Brain microvascular endothelial cell (primary cell): ENCODE results near the gene EVI5.
A peak's percentile ranks its signal among the peaks of the same experiment; 100 is the strongest.
"Not testable (repeated sequence)": the region's sequence is repeated elsewhere in the genome, so short reads cannot be mapped to it uniquely, and the experiment has no call there.

Source experiments
- DNase-seq: peaks from one replicate; pipeline ENCODE4 v3.0.0-alpha.2; 2020
- H3K27ac ChIP-seq: fragments of 250-450 bp; sonication (Bioruptor Pico); 2 replicates; pipeline ENCODE4 v1.5.1; 2020; ENCODE audit warnings: mild to moderate bottlenecking, moderate library complexity
- H3K27me3 ChIP-seq: fragments of 250-450 bp; sonication (Bioruptor Pico); replicated peaks from 2 replicates; pipeline ENCODE4 v1.5.1; 2020; ENCODE audit warnings: mild to moderate bottlenecking
- H3K36me3 ChIP-seq: fragments of 250-450 bp; sonication (Bioruptor Pico); replicated peaks from 2 replicates; pipeline ENCODE4 v1.5.1; 2020; ENCODE audit warnings: mild to moderate bottlenecking
- H3K4me3 ChIP-seq: 2 replicates; pipeline ENCODE4 v1.5.1; 2011; ENCODE audit warnings: low read depth, mild to moderate bottlenecking, control low read depth, low read length, moderate library complexity
- CTCF ChIP-seq: IDR thresholded peaks from 2 replicates; pipeline ENCODE4 v1.5.1; 2011; ENCODE audit warnings: low read depth, mild to moderate bottlenecking, moderate library complexity, low read length, control low read depth, inconsistent platforms; ENCODE audit errors: missing control alignments
- in situ Hi-C: cut with HindIII; loops from 2 replicates; pipeline ENCODE4 v1.10.0; 2017; ENCODE audit warnings: low sequenced_read_pairs, low pct_ligation_motif_present

Gene EVI5

GRCh38 chr1:92585831-92586230, 199.1 kb downstream of the EVI5 start:
- no peak for TF ChIP-seq CTCF
- no peak overlapping the region for H3K4me3 ChIP-seq
- no peak overlapping the region for H3K27ac ChIP-seq
- no peaks in the 10 kb centered on the region for H3K27me3 ChIP-seq
- peaks cover 2% of the 10 kb centered on the region for H3K36me3 ChIP-seq
- in situ Hi-C loops, result no loop called here
- no peak for DNase-seq

GRCh38 chr1:92584810-92585209, 200.1 kb downstream of the EVI5 start:
- H3K36me3 ChIP-seq, in situ Hi-C loops, DNase-seq, H3K27me3 ChIP-seq, H3K4me3 ChIP-seq: not testable (repeated sequence)
- H3K27ac ChIP-seq, result peak overlapping the region; percentile 68

GRCh38 chr1:92583821-92584760, 200.8 kb downstream of the EVI5 start:
- in situ Hi-C loops, result no loop called here
- Histone ChIP-seq H3K4me3 (peak overlapping the region; percentile 26), H3K36me3 (peaks cover 2% of the 10 kb centered on the region), H3K27me3 (no peaks in the 10 kb centered on the region), H3K27ac (peak overlapping the region; percentile 68)
- peak; percentile 43 for DNase-seq
- peak; percentile 11 for TF ChIP-seq CTCF

GRCh38 chr1:92577261-92577895, 207.5 kb downstream of the EVI5 start:
- H3K36me3 ChIP-seq, result peaks cover 6% of the 10 kb centered on the region
- no peak for TF ChIP-seq CTCF
- H3K27me3 ChIP-seq, result no peaks in the 10 kb centered on the region
- no peak for DNase-seq
- no peak overlapping the region for H3K4me3 ChIP-seq
- no peak overlapping the region for H3K27ac ChIP-seq
- in situ Hi-C loops, result no loop called here

- TF ChIP-seq CTCF, result no peak
- Histone ChIP-seq H3K27ac (no peak overlapping the region), H3K27me3 (no peaks in the 10 kb centered on the region), H3K4me3 (no peak overlapping the region), H3K36me3 (peaks cover 4% of the 10 kb centered on the region)
- in situ Hi-C loops, result no loop called here
- DNase-seq, result no peak
Measured at GRCh38 chr1:92575123-92575522, 209.8 kb downstream of the EVI5 start.

- in situ Hi-C loops, result no loop called here
- Histone ChIP-seq H3K36me3 (peaks cover 4% of the 10 kb centered on the region), H3K4me3 (no peak overlapping the region), H3K27ac (no peak overlapping the region), H3K27me3 (no peaks in the 10 kb centered on the region)
- TF ChIP-seq CTCF, result no peak
- DNase-seq, result no peak
Measured at GRCh38 chr1:92572520-92572919, 212.4 kb downstream of the EVI5 start.
